Measurements from ENCODE around the gene CMIP.

The CMIP gene

DNA sequence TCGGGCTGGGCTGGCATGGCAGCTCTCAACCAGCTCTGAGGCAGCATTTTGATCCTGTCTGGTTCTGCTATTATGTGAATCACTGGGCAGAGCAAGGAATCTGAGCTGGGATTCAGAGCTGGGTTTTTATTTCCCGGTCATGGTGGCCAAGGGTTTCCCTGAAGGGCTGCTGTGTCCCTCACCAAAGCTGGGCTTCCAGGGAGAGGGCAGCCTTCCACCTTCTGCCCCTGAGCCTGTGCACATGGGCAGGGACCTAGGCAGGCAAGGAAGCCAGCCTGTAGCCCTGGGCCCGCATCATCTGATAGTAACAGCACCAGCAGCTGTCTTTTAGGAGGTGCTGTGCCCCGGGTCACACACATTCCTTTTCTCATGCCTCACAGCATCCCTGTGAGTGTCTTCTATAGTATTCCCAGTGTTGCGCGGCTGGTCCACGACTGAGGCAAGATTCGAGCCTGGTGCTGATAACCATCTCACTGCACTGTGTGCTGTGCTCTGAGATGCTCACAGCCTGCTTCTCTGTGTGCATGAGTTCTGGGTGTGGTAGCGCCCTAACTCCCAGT, 249.2 kb downstream of the CMIP start:
- H3K4me3 ChIP-seq (ENCODE audit: low read depth, low read length): no peak overlapping the region
- peaks cover 24% of the 10 kb centered on the region for H3K36me3 ChIP-seq (replicated peaks)
- in situ Hi-C loops (cut with HindIII; ENCODE audit: low pct_ligation_motif_present, low sequenced_read_pairs): no loop called here
- no peak for DNase-seq
- TF ChIP-seq, protein P1, sequence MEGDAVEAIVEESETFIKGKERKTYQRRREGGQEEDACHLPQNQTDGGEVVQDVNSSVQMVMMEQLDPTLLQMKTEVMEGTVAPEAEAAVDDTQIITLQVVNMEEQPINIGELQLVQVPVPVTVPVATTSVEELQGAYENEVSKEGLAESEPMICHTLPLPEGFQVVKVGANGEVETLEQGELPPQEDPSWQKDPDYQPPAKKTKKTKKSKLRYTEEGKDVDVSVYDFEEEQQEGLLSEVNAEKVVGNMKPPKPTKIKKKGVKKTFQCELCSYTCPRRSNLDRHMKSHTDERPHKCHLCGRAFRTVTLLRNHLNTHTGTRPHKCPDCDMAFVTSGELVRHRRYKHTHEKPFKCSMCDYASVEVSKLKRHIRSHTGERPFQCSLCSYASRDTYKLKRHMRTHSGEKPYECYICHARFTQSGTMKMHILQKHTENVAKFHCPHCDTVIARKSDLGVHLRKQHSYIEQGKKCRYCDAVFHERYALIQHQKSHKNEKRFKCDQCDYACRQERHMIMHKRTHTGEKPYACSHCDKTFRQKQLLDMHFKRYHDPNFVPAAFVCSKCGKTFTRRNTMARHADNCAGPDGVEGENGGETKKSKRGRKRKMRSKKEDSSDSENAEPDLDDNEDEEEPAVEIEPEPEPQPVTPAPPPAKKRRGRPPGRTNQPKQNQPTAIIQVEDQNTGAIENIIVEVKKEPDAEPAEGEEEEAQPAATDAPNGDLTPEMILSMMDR (IDR thresholded peaks at IDR 0.05; ENCODE audit: low read depth, low read length, missing control alignments): no peak
- H3K27ac ChIP-seq: no peak overlapping the region
- no peaks in the 10 kb centered on the region for H3K27me3 ChIP-seq (replicated peaks)

DNA sequence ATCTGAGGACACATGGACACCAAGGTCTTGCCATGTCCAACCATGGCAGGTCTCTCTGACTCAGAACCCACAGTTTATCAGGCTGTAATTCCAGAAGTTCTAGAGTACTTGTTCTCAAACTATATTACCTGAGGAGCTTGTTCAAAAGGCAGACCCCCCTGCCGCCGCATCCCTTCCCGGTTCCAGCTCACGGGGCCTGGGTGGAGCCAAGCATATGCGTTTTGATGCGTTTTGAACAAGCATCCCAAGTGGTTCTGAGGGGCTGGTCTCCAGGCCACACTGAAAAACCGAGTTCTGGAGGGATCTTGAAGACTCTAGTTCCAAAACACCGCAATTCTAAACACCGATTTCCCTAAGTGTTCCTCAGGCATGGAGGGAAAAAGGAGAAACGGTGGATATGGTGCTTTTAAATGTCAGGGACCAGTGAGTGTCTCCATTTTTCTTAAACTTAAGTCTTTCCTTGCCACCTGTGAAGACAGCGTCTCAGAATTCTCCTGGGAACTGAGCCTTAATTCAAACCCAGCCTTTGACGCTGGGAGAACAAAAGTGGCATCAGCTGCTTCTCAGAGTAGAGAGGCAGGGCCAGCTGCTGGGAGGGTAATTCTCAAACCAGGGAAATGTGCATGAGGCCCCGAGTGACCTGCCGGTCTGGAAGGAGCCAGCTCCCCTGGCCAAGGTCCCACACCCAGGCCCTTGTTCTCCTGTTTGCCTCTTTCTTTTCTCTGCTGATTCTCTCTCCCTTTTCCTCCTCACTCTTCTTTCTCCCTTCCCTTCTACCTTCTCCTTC, 250.1 kb downstream of the CMIP start:
- Histone ChIP-seq H3K27ac (no peak overlapping the region), H3K27me3 (replicated peaks) (no peaks in the 10 kb centered on the region), H3K4me3 (ENCODE audit: low read depth, low read length) (no peak overlapping the region), H3K36me3 (replicated peaks) (peaks cover 24% of the 10 kb centered on the region)
- DNase-seq: no peak
- TF ChIP-seq, protein P1 (IDR thresholded peaks at IDR 0.05; ENCODE audit: low read depth, low read length, missing control alignments): no peak
- in situ Hi-C loops (cut with HindIII; ENCODE audit: low pct_ligation_motif_present, low sequenced_read_pairs): no loop called here

DNA sequence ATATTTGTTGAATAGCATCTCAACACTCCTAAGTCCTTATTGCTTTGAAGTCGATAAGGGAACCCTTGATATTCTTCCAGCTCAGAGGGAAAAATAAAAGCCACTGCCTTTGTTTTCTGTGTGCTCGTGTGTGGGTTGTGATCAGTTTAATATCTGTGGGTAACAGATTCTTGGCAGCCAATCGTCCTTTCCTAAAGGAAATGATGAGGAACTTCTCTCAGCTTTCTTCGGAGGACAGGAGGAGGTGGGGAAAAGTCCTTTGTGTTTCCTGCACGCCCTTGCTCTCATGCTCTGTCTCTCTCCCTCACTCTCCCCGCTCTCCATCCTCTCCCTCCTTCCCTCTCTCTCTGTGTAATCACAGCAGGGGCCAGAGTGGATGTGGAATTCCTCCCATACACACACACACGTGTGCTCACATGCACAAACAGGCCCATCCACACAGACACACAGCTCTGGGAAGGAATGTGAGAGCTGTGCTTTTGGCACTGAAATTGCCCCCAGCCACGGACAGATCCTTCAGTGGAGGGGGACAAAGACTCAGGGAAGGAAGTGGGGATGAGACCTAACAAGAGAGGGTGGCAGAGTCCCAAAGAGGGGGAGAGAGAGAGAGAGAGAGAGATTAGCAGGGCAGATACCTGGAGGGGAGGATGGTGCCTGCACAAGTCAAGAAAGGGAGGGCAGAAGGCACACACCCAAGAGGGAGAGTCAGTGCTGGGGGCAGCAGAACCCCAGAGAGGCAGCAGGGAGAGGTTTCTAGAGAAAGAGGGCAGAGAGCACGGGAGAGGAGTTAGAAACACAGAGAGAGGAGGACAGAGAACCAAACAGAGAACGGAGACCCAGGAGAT, 250.9 kb downstream of the CMIP start:
- Histone ChIP-seq H3K36me3 (replicated peaks) (peaks cover 24% of the 10 kb centered on the region), H3K27ac (no peak overlapping the region), H3K27me3 (replicated peaks) (no peaks in the 10 kb centered on the region), H3K4me3 (ENCODE audit: low read depth, low read length) (no peak overlapping the region)
- DNase-seq: no peak
- in situ Hi-C loops (cut with HindIII; ENCODE audit: low pct_ligation_motif_present, low sequenced_read_pairs): no loop called here
- TF ChIP-seq, protein P1 (IDR thresholded peaks at IDR 0.05; ENCODE audit: low read depth, low read length, missing control alignments): no peak

DNA sequence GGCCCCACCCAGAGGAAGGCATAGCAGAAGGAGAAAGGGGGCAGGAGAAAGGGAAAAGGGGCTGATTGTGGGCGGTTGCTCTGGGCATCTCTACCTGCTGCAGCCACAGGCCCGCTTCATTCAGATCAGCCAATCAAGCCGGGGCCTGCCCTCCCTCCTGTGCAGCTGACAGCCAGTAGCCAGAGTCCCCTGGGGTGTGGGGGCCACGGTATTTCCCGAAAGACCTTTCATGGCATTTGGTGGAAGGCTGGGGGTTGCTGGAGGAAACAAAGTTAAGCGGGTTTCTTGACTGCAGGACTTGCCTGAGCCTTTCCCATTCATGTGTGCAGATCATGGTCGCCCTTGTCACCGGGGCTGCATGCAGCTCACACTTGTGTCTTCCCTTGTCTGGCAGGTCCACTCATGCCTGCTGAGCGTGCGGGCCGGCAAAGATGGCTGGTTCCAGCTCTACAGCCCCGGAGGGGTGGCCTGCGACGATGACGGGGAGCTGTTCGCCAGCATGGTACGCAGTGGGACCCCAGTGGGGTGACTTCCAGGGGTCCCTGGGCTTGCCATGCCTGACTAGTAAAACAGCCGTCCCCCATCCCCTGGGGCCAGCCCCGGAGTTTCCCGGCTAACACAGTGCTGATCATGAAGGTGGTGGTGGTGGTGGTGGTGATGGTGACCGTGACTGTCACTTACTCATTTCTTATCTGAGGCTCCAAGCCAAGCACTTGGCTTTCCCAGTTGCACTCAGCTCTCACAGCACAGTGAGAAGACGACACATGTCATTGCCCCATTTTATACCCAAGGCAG, 251.8 kb downstream of the CMIP start:
- no peak overlapping the region for H3K27ac ChIP-seq
- TF ChIP-seq, protein P1 (IDR thresholded peaks at IDR 0.05; ENCODE audit: low read depth, low read length, missing control alignments): no peak
- no peak overlapping the region for H3K4me3 ChIP-seq (ENCODE audit: low read depth, low read length)
- DNase-seq: no peak
- in situ Hi-C loops (cut with HindIII; ENCODE audit: low pct_ligation_motif_present, low sequenced_read_pairs): no loop called here
- peaks cover 24% of the 10 kb centered on the region for H3K36me3 ChIP-seq (replicated peaks)
- no peaks in the 10 kb centered on the region for H3K27me3 ChIP-seq (replicated peaks)

DNA sequence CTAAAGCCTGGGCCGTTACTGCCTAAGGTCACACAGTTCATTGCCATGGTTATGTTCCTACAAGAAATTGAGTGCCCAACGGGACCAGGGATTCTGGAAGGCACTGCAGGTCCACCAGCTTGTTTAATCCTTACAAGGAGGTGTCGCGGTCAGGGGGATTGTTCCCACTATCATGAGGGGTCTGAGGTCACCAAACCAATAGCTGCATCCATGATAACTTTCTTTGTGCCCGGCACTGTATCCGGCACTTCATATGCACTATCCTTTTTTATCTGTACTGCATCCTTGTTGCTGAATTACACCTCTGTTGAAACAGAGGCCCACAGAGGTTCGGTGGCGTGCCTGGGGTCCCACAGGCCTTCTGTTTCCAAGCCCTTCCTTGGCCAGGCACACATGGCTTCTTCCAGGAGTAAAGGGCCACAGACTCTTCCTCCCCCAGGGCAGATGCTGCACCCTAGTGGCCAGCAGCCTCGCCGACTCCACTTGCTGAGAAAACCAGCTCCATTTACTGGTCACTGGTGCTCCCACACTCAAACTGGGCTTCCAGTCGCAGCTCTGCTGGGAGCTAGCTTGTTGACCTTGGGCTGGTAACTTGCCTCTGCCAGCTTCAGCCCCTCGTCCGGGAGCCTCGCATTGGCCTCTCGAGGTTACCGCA, 252.5 kb downstream of the CMIP start:
- in situ Hi-C loops (cut with HindIII; ENCODE audit: low pct_ligation_motif_present, low sequenced_read_pairs): no loop called here

More for the DNA sequence above, 252.5 kb downstream of the CMIP start:
- peaks cover 21% of the 10 kb centered on the region for H3K36me3 ChIP-seq (replicated peaks)
- DNase-seq: peak; percentile 51
- H3K27me3 ChIP-seq (replicated peaks): no peaks in the 10 kb centered on the region
- TF ChIP-seq, protein P1 (IDR thresholded peaks at IDR 0.05; ENCODE audit: low read depth, low read length, missing control alignments): peak; percentile 80
- no peak overlapping the region for H3K27ac ChIP-seq
- no peak overlapping the region for H3K4me3 ChIP-seq (ENCODE audit: low read depth, low read length)
